ENCODE results near the gene ESR2.
A peak's percentile ranks its signal among the peaks of the same experiment; 100 is the strongest.

ESR2 gene

GRCh38 chr14:64293976-64294671 lies at the start of gene ESR2:
Gene ESR2 (minus strand): TSS chr14:64294371. CDS start chr14:64282985, 11,386 bp downstream.
- H3K27ac ChIP-seq = no peak within 1 kb of the TSS
- intact Hi-C loops (cut with DNase I; ENCODE audit: low total_unique reads) = loop anchor here (10.0 kb wide), 1 partner anchor 499 kb away; no protein-coding TSS in a partner anchor
- peak in 1 of 2 experiments; percentile 11 for TF ChIP-seq CTCF (IDR thresholded peaks at IDR 0.05)
- H3K27me3 ChIP-seq = peaks cover 0 to 57% of the 10 kb centered on the region in 2 donors
- no peaks in the 10 kb centered on the region for H3K36me3 ChIP-seq
- peak within 1 kb of the TSS; percentile 10 to 44 for H3K4me3 ChIP-seq
- no peak for DNase-seq
- H3K9me3 ChIP-seq = no peaks in the 10 kb centered on the region
- H3K4me1 ChIP-seq = peaks cover 0 to 15% (median 14%) of the 10 kb centered on the region in 4 donors

- no peak for DNase-seq
- Histone ChIP-seq H3K36me3 (no peaks in the 10 kb centered on the region), H3K4me3 (no peak overlapping the region), H3K27ac (no peak overlapping the region), H3K27me3 (no peaks in the 10 kb centered on the region), H3K4me1 (peaks cover 0 to 15% (median 0%) of the 10 kb centered on the region in 4 donors), H3K9me3 (peaks cover 0 to 11% (median 0%) of the 10 kb centered on the region in 3 donors)
- intact Hi-C loops (cut with DNase I; ENCODE audit: low total_unique reads) = loop anchor here (5.0 kb wide), 1 partner anchor 137 kb away; no protein-coding TSS in a partner anchor
- TF ChIP-seq CTCF (IDR thresholded peaks at IDR 0.05) = no peak
Measured at GRCh38 chr14:64340560-64341196, 46.5 kb upstream of the ESR2 start.

- H3K36me3 ChIP-seq = no peaks in the 10 kb centered on the region
- peak; percentile 96 to 98 for DNase-seq
- H3K9me3 ChIP-seq = peaks cover 0 to 11% (median 0%) of the 10 kb centered on the region in 3 donors
- H3K27ac ChIP-seq = peak overlapping the region; percentile 82 to 89
- no peak for TF ChIP-seq CTCF (IDR thresholded peaks at IDR 0.05)
- peak overlapping the region; percentile 82 to 89 for H3K4me3 ChIP-seq
- no peaks in the 10 kb centered on the region for H3K27me3 ChIP-seq
- intact Hi-C loops (cut with DNase I; ENCODE audit: low total_unique reads) = loop anchor here (10.0 kb wide), 1 partner anchor 294 kb away; no protein-coding TSS in a partner anchor
- peaks cover 0 to 15% (median 0%) of the 10 kb centered on the region in 4 donors for H3K4me1 ChIP-seq
Measured at GRCh38 chr14:64338616-64339316, 44.6 kb upstream of the ESR2 start.

GRCh38 chr14:64337888-64338615 lies 43.9 kb upstream of the ESR2 start:
- TF ChIP-seq CTCF (IDR thresholded peaks at IDR 0.05) = no peak
- intact Hi-C loops (cut with DNase I; ENCODE audit: low total_unique reads) = loop anchor here (10.0 kb wide), 1 partner anchor 293 kb away; no protein-coding TSS in a partner anchor
- Histone ChIP-seq H3K36me3 (no peaks in the 10 kb centered on the region), H3K4me3 (peak overlapping the region; percentile 82 to 89), H3K4me1 (peaks cover 0 to 15% (median 0%) of the 10 kb centered on the region in 4 donors), H3K27ac (peak overlapping the region; percentile 82 to 89), H3K27me3 (no peaks in the 10 kb centered on the region), H3K9me3 (peaks cover 0 to 11% (median 0%) of the 10 kb centered on the region in 3 donors)
- peak in 1 of 2 donors; percentile 70 for DNase-seq

- no peak for DNase-seq
- no peaks in the 10 kb centered on the region for H3K27me3 ChIP-seq
- TF ChIP-seq CTCF (IDR thresholded peaks at IDR 0.05) = no peak
- H3K27ac ChIP-seq = no peak overlapping the region
- H3K4me1 ChIP-seq = no peaks in the 10 kb centered on the region
- no peaks in the 10 kb centered on the region for H3K9me3 ChIP-seq
- intact Hi-C loops (cut with DNase I; ENCODE audit: low total_unique reads) = no loop called here
- H3K4me3 ChIP-seq = no peak overlapping the region
- H3K36me3 ChIP-seq = no peaks in the 10 kb centered on the region
Measured at GRCh38 chr14:64329149-64329548, 35.0 kb upstream of the ESR2 start.

Measured in tibial artery (tissue), 4 donors.